Neural cell (in vitro differentiated cells): ENCODE measurements around the gene PXDN.

Experiments used
- CTCF ChIP-seq: fragments of 450-650 bp; IDR thresholded peaks from 2 replicates; pipeline ENCODE4 v1.5.1; 2014; ENCODE audit warnings: antibody characterized with exemption, mild to moderate bottlenecking, moderate library complexity; ENCODE audit not compliant: poor library complexity, severe bottlenecking
- EP300 ChIP-seq: fragments of 450-650 bp; conservative IDR thresholded peaks from 2 replicates; pipeline ENCODE4 v1.6.1; 2014; ENCODE audit warnings: antibody characterized with exemption, mild to moderate bottlenecking, moderate library complexity; ENCODE audit not compliant: poor library complexity, severe bottlenecking
- EZH2 ChIP-seq: fragments of 200-600, 300-800 bp; shearing (Covaris generic), sonication (generic); IDR thresholded peaks from 2 replicates; pipeline ENCODE4 v1.6.1; 2014; ENCODE audit warnings: antibody characterized with exemption, low read length, borderline replicate concordance, mild to moderate bottlenecking; ENCODE audit not compliant: insufficient read depth, poor library complexity, severe bottlenecking
- MXI1 ChIP-seq: fragments of 450-650 bp; conservative IDR thresholded peaks from 2 replicates; pipeline ENCODE4 v1.6.1; 2014; ENCODE audit warnings: antibody characterized with exemption, mild to moderate bottlenecking; ENCODE audit not compliant: poor library complexity, severe bottlenecking
- POLR2AphosphoS5 ChIP-seq: IDR thresholded peaks from 2 replicates; pipeline ENCODE4 v1.6.1; 2012
- RAD21 ChIP-seq: fragments of 450-650 bp; conservative IDR thresholded peaks from 2 replicates; pipeline ENCODE4 v1.6.1; 2014; ENCODE audit warnings: antibody characterized with exemption, mild to moderate bottlenecking, moderate library complexity
- TAF1 ChIP-seq: IDR thresholded peaks from 2 replicates; pipeline ENCODE4 v1.6.1; 2012; ENCODE audit warnings: low read depth
- TF ChIP-seq, protein P1 (sequence below): IDR thresholded peaks from 2 replicates; pipeline ENCODE4 v1.6.1; 2012; ENCODE audit warnings: borderline replicate concordance

GRCh38 chr2:1598041-1598710 is 146.1 kb downstream of the PXDN start:
- TF ChIP-seq CTCF, result no peak
- TF ChIP-seq POLR2AphosphoS5, result no peak
- TF ChIP-seq, protein P1, sequence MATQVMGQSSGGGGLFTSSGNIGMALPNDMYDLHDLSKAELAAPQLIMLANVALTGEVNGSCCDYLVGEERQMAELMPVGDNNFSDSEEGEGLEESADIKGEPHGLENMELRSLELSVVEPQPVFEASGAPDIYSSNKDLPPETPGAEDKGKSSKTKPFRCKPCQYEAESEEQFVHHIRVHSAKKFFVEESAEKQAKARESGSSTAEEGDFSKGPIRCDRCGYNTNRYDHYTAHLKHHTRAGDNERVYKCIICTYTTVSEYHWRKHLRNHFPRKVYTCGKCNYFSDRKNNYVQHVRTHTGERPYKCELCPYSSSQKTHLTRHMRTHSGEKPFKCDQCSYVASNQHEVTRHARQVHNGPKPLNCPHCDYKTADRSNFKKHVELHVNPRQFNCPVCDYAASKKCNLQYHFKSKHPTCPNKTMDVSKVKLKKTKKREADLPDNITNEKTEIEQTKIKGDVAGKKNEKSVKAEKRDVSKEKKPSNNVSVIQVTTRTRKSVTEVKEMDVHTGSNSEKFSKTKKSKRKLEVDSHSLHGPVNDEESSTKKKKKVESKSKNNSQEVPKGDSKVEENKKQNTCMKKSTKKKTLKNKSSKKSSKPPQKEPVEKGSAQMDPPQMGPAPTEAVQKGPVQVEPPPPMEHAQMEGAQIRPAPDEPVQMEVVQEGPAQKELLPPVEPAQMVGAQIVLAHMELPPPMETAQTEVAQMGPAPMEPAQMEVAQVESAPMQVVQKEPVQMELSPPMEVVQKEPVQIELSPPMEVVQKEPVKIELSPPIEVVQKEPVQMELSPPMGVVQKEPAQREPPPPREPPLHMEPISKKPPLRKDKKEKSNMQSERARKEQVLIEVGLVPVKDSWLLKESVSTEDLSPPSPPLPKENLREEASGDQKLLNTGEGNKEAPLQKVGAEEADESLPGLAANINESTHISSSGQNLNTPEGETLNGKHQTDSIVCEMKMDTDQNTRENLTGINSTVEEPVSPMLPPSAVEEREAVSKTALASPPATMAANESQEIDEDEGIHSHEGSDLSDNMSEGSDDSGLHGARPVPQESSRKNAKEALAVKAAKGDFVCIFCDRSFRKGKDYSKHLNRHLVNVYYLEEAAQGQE, result no peak
- TF ChIP-seq EP300, result no peak
- TF ChIP-seq RAD21, result no peak
- no peak for TF ChIP-seq TAF1
- no peak for TF ChIP-seq EZH2
- no peak for TF ChIP-seq MXI1
